LHCN-M2 (cell line): ENCODE results near the gene PMF1. TPM values are rescaled to one million over a fixed set of nuclear protein-coding genes. Genes with fewer than 3 reads are reported as not detected.
A peak's percentile ranks its signal among the peaks of the same experiment; 100 is the strongest.
"Not testable (repeated sequence)": the region's sequence is repeated elsewhere in the genome, so short reads cannot be mapped to it uniquely, and the experiment has no call there.

Source experiments
- DNase-seq: peaks from one replicate; pipeline ENCODE4 v3.0.0-alpha.2; 2012; ENCODE audit warnings: low read depth
- total RNA-seq: library from RNA; depleted of rRNA; stranded (reverse); fragments of >200 nt; gene quantifications from 2 replicates; pipeline ENCODE4 v1.2.3, GENCODE V29; 2014

PMF1 gene
- total RNA-seq, 1 experiment from 2014 or later: 67.2 TPM

GRCh38 chr1:156196445-156196844 is 16.4 kb upstream of the PMF1 start:
- no peak for DNase-seq

- DNase-seq: no peak
Observed at GRCh38 chr1:156198831-156199349, 13.9 kb upstream of the PMF1 start.

GRCh38 chr1:156200044-156200443 is 12.8 kb upstream of the PMF1 start:
- no peak for DNase-seq

GRCh38 chr1:156203331-156203730 is 9.5 kb upstream of the PMF1 start:
- no peak for DNase-seq

- DNase-seq: no peak
Observed at GRCh38 chr1:156204686-156205085, 8.1 kb upstream of the PMF1 start.

GRCh38 chr1:156211243-156211642 is 1.6 kb upstream of the PMF1 start:
- no peak for DNase-seq

GRCh38 chr1:156212130-156212529 is 677 bp upstream of the PMF1 start:
- no peak for DNase-seq

GRCh38 chr1:156213644-156213966 is 798 bp downstream of the PMF1 start:
- no peak for DNase-seq

GRCh38 chr1:156214024-156214748 is 1.4 kb downstream of the PMF1 start:
- DNase-seq: peak; percentile 21

- not testable (repeated sequence) for DNase-seq
Observed at GRCh38 chr1:156216361-156217086, 3.7 kb downstream of the PMF1 start.

GRCh38 chr1:156217871-156218270 is 5.1 kb downstream of the PMF1 start:
- DNase-seq: no peak

GRCh38 chr1:156220226-156220625 is 7.4 kb downstream of the PMF1 start:
- no peak for DNase-seq

- no peak for DNase-seq
Observed at GRCh38 chr1:156221986-156222692, 9.3 kb downstream of the PMF1 start.

GRCh38 chr1:156225677-156226014 is 12.8 kb downstream of the PMF1 start:
- DNase-seq: no peak

GRCh38 chr1:156226116-156226538 is 13.3 kb downstream of the PMF1 start:
- peak; percentile 77 for DNase-seq

- no peak for DNase-seq
Observed at GRCh38 chr1:156226782-156227181, 14.0 kb downstream of the PMF1 start.

GRCh38 chr1:156228501-156228900 is 15.7 kb downstream of the PMF1 start:
- no peak for DNase-seq

GRCh38 chr1:156229809-156230472 is 17.1 kb downstream of the PMF1 start:
- DNase-seq: no peak

- DNase-seq: no peak
Observed at GRCh38 chr1:156230473-156230837, 17.6 kb downstream of the PMF1 start.

GRCh38 chr1:156232201-156232894 is 19.5 kb downstream of the PMF1 start:
- DNase-seq: no peak

- DNase-seq: peak; percentile 70
Observed at GRCh38 chr1:156233426-156234127, 20.8 kb downstream of the PMF1 start.
